Stimulated activated naive CD8-positive, alpha-beta T cell treated with anti-CD3 and anti-CD28 coated beads, Interleukin-15, Interleukin-2, amounts not matched to agents 100 U/mL and 50 U/mL, for 24 hours (primary cell): ENCODE measurements around the gene NLGN3.

Experiments
- ATAC-seq: fragments of 150-1000 bp; cut with Tn5 transposase; one replicate; pipeline ENCODE4 v1.10.0; 2021
- DNase-seq: peaks from one replicate; pipeline ENCODE4 v3.0.0; 2021

Gene NLGN3

GRCh38 chrX:71214604-71215337, 70.1 kb downstream of the NLGN3 start:
- no peak for ATAC-seq

DNA sequence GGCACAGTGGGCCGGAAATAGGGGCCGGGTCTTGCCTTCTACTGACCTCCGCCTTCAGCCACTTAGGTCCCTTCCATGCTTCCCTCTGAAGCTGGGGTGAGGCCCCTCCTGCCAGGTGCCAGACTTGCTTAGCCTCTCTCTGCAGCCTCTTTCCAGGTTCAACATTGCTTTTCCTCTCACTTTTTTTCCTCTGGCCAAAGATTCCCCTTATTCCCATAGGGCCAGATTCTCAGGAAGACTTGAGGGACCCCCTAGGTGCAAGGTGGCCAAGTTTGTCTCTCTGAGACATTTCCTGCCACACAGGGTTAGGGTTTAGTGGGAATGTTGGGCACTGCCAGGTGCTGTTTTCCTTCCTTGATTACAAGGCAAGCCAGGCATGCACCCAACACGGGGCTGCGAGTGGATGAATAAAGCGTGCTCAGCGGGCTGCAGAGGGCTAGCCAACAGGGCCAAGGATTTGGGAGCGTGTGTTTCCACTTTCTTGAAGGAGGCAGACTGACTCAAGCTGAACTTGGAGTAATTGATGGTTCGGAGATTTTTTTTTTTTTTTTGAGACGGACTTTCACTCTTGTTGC, 70.8 kb downstream of the NLGN3 start:
- DNase-seq (no peak), ATAC-seq (no peak)

More at GRCh38 chrX:71214604-71215337, 70.1 kb downstream of the NLGN3 start:
- DNase-seq: no peak

- ATAC-seq: no peak
- DNase-seq: no peak
Observed at GRCh38 chrX:71216485-71216884, 71.8 kb downstream of the NLGN3 start.

GRCh38 chrX:71217298-71217697, 72.7 kb downstream of the NLGN3 start:
- DNase-seq: no peak
- ATAC-seq: no peak
